Retinal pigment epithelial cell (primary cell): ENCODE measurements around the gene LRIG1.

Source experiments
- DNase-seq: peaks from one replicate; pipeline ENCODE4 v3.0.0-alpha.2; 2010; ENCODE audit warnings: low read depth
- H3K4me3 ChIP-seq: 2 replicates; pipeline ENCODE4 v1.5.1; 2011; ENCODE audit warnings: mild to moderate bottlenecking, low read length, control low read depth, moderate library complexity
- TF ChIP-seq, protein P1 (sequence below): conservative IDR thresholded peaks from 2 replicates; pipeline ENCODE4 v1.5.1; 2011; ENCODE audit warnings: low read depth, low read length, control low read depth, inconsistent platforms

The LRIG1 gene

DNA sequence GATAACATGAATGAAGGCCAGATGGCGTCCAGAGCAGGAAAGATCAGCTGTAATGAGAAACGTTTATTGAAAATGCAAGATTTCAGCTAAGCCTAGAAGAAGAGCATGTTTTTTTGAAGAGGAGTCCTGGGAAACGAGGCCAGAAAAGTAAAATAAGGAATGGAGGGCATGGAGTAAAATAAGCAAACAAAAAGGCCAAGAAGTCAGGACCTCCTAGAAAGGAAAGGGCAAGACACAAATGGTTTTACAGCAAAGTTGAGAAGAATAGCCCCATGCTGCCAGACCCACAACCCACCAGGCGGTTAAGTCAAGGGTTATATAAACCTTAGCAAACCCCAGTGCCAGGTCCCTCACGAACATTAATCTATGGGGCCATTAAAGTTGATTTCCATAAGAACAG lies 30.5 kb downstream of the LRIG1 start:
- DNase-seq: no peak
- TF ChIP-seq, protein P1, sequence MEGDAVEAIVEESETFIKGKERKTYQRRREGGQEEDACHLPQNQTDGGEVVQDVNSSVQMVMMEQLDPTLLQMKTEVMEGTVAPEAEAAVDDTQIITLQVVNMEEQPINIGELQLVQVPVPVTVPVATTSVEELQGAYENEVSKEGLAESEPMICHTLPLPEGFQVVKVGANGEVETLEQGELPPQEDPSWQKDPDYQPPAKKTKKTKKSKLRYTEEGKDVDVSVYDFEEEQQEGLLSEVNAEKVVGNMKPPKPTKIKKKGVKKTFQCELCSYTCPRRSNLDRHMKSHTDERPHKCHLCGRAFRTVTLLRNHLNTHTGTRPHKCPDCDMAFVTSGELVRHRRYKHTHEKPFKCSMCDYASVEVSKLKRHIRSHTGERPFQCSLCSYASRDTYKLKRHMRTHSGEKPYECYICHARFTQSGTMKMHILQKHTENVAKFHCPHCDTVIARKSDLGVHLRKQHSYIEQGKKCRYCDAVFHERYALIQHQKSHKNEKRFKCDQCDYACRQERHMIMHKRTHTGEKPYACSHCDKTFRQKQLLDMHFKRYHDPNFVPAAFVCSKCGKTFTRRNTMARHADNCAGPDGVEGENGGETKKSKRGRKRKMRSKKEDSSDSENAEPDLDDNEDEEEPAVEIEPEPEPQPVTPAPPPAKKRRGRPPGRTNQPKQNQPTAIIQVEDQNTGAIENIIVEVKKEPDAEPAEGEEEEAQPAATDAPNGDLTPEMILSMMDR: no peak
- no peak overlapping the region for H3K4me3 ChIP-seq

DNA sequence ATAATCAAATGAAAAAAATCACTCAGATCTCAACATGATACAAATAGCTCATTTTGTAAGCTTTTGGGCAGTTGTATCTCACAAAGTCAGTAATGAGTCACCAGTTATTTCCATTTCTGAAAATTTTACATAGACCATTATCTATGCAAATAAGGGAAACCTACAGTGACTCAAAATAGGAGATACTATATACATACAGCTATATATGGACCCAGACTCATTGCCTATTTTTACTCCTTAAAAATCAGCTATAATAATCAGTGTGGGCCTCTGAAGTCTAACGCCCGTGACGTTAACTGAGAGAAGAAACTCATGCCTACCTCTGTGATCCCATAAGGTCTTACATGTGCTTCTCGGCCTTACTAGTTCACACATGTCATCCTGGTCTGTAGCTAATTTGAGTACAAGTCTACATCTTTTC lies 31.6 kb downstream of the LRIG1 start:
- TF ChIP-seq, protein P1: no peak
- DNase-seq: no peak

DNA sequence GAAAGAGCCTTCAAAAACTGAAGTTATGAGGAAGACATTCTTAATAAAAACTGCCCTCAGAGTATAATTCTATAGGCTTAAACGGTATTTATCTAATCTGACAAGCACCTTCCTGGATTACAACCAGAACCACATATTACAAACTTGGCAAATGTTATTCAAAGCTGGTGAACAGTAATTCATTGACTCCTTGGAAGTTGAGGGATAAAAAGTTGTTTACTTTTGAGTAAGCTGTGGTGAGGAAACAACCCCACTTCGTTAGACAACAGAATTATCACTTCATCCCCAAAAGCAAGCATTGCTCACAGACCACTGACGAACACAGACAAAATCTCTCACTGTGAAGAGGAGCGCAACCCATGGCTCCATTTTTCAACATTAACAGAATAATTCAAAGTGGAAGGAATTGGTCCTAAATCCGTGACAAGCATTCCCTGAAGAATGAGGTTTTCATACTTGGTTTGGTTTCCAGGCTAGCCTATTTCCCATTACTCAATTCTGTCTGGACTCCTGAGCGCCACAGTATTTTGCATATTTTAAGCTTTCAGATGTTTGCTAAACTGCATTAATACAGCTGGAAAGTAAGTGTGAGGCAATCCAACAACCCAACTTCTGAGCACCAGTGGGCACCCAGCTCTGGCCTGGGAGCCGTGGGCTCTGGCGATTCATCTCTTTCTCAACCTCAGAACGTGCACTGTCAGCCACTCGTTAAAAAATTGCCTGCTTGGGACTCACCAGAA lies 32.7 kb downstream of the LRIG1 start:
- H3K4me3 ChIP-seq: no peak overlapping the region
- no peak for DNase-seq
- TF ChIP-seq, protein P1: no peak

More for the DNA sequence above, 31.6 kb downstream of the LRIG1 start:
- H3K4me3 ChIP-seq: no peak overlapping the region

DNA sequence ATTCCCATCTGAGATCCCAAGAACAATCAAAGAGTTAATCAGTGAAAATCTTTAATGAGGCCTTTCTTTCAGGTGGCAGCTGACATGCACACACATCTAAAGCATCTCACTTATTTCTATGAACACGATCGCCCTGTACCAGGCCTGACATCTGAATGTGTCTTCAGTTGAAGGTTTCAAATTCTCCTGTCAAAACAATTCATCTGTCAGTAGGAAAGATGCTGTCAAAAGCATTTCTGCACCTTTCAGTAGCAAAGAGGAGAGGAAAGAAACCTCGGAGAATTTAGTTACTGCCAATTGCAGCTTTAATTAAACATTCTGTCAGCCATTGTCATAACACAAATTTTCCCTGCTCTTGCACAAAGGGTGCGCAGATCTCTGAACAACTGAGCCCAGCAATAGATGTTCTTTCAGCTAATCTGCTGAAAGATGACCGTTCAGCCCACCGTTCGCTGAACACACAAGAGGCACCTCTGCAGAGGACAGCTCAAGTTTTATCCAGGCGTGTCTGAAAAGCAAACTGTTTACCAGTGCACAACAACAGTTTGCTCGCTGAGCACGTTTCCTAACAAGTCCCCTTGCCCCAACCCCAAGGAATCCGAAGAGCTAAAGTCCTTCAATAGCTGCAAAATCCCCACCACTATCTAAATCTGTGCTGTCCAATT lies 34.1 kb downstream of the LRIG1 start:
- TF ChIP-seq, protein P1: no peak
- no peak for DNase-seq
- no peak overlapping the region for H3K4me3 ChIP-seq

DNA sequence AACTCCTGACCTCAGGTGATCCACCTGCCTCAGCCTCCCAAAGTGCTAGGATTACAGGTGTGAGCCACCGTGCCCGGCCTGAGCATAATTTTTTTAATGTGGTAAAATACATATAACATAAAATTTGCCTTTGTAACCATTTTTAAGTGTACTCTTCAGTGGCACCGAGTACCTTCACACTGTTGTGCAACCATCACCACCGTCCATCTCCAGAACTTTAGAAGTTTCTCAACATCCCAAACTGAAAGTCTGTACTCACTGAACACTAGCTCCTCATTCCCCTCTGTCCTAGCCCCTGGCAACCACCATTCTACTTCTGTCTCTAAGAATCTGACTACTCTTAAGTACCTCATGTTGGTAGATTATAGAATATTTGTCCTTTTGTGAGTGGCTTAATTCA lies 35.2 kb downstream of the LRIG1 start:
- TF ChIP-seq, protein P1: no peak
- DNase-seq: no peak
- no peak overlapping the region for H3K4me3 ChIP-seq

DNA sequence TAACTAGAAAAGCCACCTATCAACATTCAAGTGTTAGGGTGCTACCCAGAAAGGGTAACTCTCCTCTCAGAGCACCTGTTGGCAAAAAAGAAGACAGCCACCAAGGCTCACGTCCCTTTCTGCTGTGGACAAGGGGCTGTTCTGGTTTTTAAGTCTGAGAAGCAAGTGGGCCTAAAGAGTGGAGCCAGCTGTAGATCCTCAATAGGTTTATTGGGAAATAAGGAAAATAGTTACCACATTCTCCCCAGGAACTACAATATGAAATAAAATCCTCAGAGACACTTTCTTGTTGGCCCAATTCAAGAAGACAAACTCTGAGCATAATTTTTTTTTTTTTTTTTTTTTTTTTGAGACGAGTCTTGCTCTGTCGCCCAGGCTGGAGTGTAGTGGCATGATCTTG lies 35.8 kb downstream of the LRIG1 start:
- no peak for DNase-seq
- H3K4me3 ChIP-seq: no peak overlapping the region
- TF ChIP-seq, protein P1: no peak

DNA sequence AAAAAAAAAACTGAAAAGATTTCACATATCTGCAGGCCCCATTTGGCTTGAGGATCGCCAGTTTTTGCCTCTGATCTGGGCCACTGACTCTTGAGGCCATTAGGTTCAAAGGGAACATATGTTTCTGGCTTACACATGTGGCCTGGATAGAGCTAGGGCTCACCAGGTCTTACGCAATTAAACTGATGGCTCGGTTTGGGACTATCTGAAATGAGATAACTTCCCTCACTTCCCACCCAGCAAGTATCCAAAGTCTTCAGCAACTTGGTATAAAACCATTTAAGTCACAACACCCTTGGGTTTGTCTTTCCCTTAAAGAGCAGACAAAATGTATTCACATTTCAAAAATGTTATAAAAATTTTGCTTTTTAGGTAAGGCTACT lies 36.3 kb downstream of the LRIG1 start:
- TF ChIP-seq, protein P1: no peak
- H3K4me3 ChIP-seq: no peak overlapping the region
- DNase-seq: no peak
